Panc1 (cell line): ENCODE measurements around the gene CARMIL1. TPM values are rescaled to one million over a fixed set of nuclear protein-coding genes. Genes with fewer than 3 reads are reported as not detected.

Experiments
- ATAC-seq: fragments of 200-7000 bp; cut with Tn5 transposase; 2 replicates; pipeline ENCODE4 v1.9.1; 2020; ENCODE audit warnings: mild to moderate bottlenecking, moderate library complexity
- BruUV-seq: library from RNA; stranded (reverse); fragments of 400-500 nt; replicated peaks from 2 replicates; lab custom pipeline; 2021; lab: Mats Ljungman, UMichigan
- CTCF ChIA-PET: fragments of 300-600 bp; sonication (Branson Sonifier 250); formaldehyde crosslinking; loops from one replicate; lab custom pipeline; 2022; ENCODE audit warnings: antibody characterized with exemption; lab: Charles Lee
- POLR2A ChIA-PET: fragments of 300-600 bp; sonication (Branson Sonifier 250); formaldehyde crosslinking; loops from one replicate; lab custom pipeline; 2022; ENCODE audit warnings: antibody characterized with exemption; lab: Charles Lee
- DNase-seq: peaks from one replicate; pipeline ENCODE4 v3.0.0-alpha.2; 2010; ENCODE audit warnings: low read depth, low spot score
- H3K27ac ChIP-seq: 2 replicates; pipeline ENCODE4 v1.5.1; 2011; ENCODE audit warnings: mild to moderate bottlenecking, low read length, inconsistent platforms
- H3K27me3 ChIP-seq: fragments of 200-500 bp; sonication (Bioruptor generic); 2 replicates; pipeline ENCODE4 v1.6.0; 2014; ENCODE audit warnings: low read length, inconsistent platforms; ENCODE audit not compliant: control insufficient read depth, insufficient read depth
- H3K36me3 ChIP-seq: fragments of 200-500 bp; sonication (Bioruptor generic); 2 replicates; pipeline ENCODE4 v1.5.1; 2014; ENCODE audit warnings: inconsistent platforms, mild to moderate bottlenecking, low read length, moderate library complexity; ENCODE audit not compliant: control insufficient read depth, insufficient read depth
- H3K4me1 ChIP-seq: 2 replicates; pipeline ENCODE4 v1.5.1; 2011; ENCODE audit warnings: inconsistent platforms, mild to moderate bottlenecking, low read length, moderate library complexity; ENCODE audit not compliant: control insufficient read depth, insufficient read depth
- H3K4me3 ChIP-seq, 2 experiments: 2 replicates each; pipeline ENCODE4 v1.5.1; 2011 to 2012; ENCODE audit warnings: low read depth in 2 of 2, low read length in 2 of 2, mild to moderate bottlenecking in 2 of 2, inconsistent platforms in 1 of 2, moderate library complexity in 1 of 2
- H3K9me3 ChIP-seq: fragments of 200-500 bp; sonication (Bioruptor generic); 2 replicates; pipeline ENCODE4 v1.5.1; 2014; ENCODE audit warnings: low read depth, mild to moderate bottlenecking, inconsistent platforms, low read length, moderate library complexity; ENCODE audit not compliant: control insufficient read depth, insufficient read depth
- CTCF ChIP-seq: fragments of 450-650 bp; IDR thresholded peaks from 2 replicates; pipeline ENCODE4 v1.5.1; 2017; ENCODE audit warnings: mild to moderate bottlenecking
- POLR2AphosphoS5 ChIP-seq: IDR thresholded peaks from 2 replicates; pipeline ENCODE4 v1.6.1; 2012; ENCODE audit warnings: mild to moderate bottlenecking, low read depth, low read length, moderate library complexity
- REST ChIP-seq, 2 experiments: IDR thresholded peaks; 2 replicates each; pipeline ENCODE4 v1.6.1; 2011 to 2012; ENCODE audit warnings: low read depth in 2 of 2, control low read depth in 1 of 2, low read length in 1 of 2, mild to moderate bottlenecking in 1 of 2, moderate library complexity in 1 of 2; ENCODE audit not compliant: insufficient read depth in 1 of 2
- SIN3A ChIP-seq: IDR thresholded peaks from 2 replicates; pipeline ENCODE4 v1.6.1; 2012; ENCODE audit warnings: low read depth, mild to moderate bottlenecking, low read length, moderate library complexity, borderline replicate concordance; ENCODE audit not compliant: insufficient read depth
- TCF7L2 ChIP-seq: IDR thresholded peaks from 2 replicates; pipeline ENCODE4 v1.6.1; 2011; ENCODE audit warnings: mild to moderate bottlenecking, low read depth, low read length, inconsistent platforms
- in situ Hi-C: cut with HindIII; loops from 2 replicates; pipeline ENCODE4 v1.10.0; 2016; ENCODE audit warnings: low sequenced_read_pairs, low pct_unique_long_range_greater_than_20kb
- intact Hi-C: fragments of 100-400 bp; cut with micrococcal nuclease; formaldehyde crosslinking; loops from one replicate; pipeline ENCODE4 v1.10.0; 2022; ENCODE audit not compliant: unreplicated experiment
- total RNA-seq: library from RNA; stranded (reverse); gene quantifications from one replicate; pipeline ENCODE4 v1.2.1, GENCODE V29; 2021; ENCODE audit not compliant: unreplicated experiment

Gene CARMIL1
- total RNA-seq, 1 experiment from 2014 or later, result 4.0 TPM

GRCh38 chr6:25550631-25551030, 271.5 kb downstream of the CARMIL1 start:
- H3K27ac ChIP-seq, result no peak overlapping the region
- no TSS peak for BruUV-seq
- H3K9me3 ChIP-seq, result no peaks in the 10 kb centered on the region
- no peak for TF ChIP-seq TCF7L2
- no peak for TF ChIP-seq CTCF
- TF ChIP-seq SIN3A, result no peak
- no peak for TF ChIP-seq REST (IDR thresholded peaks at IDR 0.05; ENCODE audit: insufficient read depth in 1 of 2, low read depth in 2 of 2, low read length in 1 of 2)
- DNase-seq (no peak), ATAC-seq (no peak)
- no peak overlapping the region for H3K4me3 ChIP-seq
- ChIA-PET POLR2A (no interaction called here), CTCF (no interaction called here)
- H3K27me3 ChIP-seq, result no peaks in the 10 kb centered on the region
- in situ Hi-C loops (no loop called here), intact Hi-C loops (no loop called here)
- H3K4me1 ChIP-seq, result no peaks in the 10 kb centered on the region
- no peaks in the 10 kb centered on the region for H3K36me3 ChIP-seq

GRCh38 chr6:25553502-25553901, 274.3 kb downstream of the CARMIL1 start:
- ATAC-seq, result no peak
- DNase-seq, result no peak
- intact Hi-C loops (no loop called here), in situ Hi-C loops (no loop called here)
- BruUV-seq, result no TSS peak
- CTCF ChIA-PET, result no interaction called here
- no peaks in the 10 kb centered on the region for H3K9me3 ChIP-seq
- H3K36me3 ChIP-seq, result no peaks in the 10 kb centered on the region; the same call in 1 of the 2 replicates
- no peak overlapping the region for H3K4me3 ChIP-seq
- H3K4me1 ChIP-seq, result no peaks in the 10 kb centered on the region
- no peaks in the 10 kb centered on the region for H3K27me3 ChIP-seq
- no peak overlapping the region for H3K27ac ChIP-seq
- POLR2A ChIA-PET, result no interaction called here
- no peak for TF ChIP-seq POLR2AphosphoS5
- TF ChIP-seq TCF7L2, result no peak

- Histone ChIP-seq H3K36me3 (no peaks in the 10 kb centered on the region; the same call in 1 of the 2 replicates), H3K4me3 (no peak overlapping the region), H3K4me1 (no peaks in the 10 kb centered on the region), H3K9me3 (no peaks in the 10 kb centered on the region), H3K27me3 (no peaks in the 10 kb centered on the region), H3K27ac (no peak overlapping the region)
- ATAC-seq (no peak), DNase-seq (no peak)
- no TSS peak for BruUV-seq
- in situ Hi-C loops (no loop called here), intact Hi-C loops (loop anchor here (5.0 kb wide), 1 partner anchor 288 kb away; no protein-coding TSS in a partner anchor)
- TF ChIP-seq SIN3A (no peak), CTCF (no peak)
- POLR2A ChIA-PET, result no interaction called here
- CTCF ChIA-PET, result interaction anchor here (0.7 to 1.0 kb wide), 2 partner anchors 55 to 289 kb away, joined by 3 to 4 read pairs; no protein-coding TSS in a partner anchor
Observed at GRCh38 chr6:25555188-25555587, 276.0 kb downstream of the CARMIL1 start.
